ENCODE data around the gene NDUFS4. TPM values are rescaled to one million over a fixed set of nuclear protein-coding genes. Genes with fewer than 3 reads are reported as not detected.
"Not testable (repeated sequence)": the region's sequence is repeated elsewhere in the genome, so short reads cannot be mapped to it uniquely, and the experiment has no call there.

The NDUFS4 gene
- total RNA-seq, 3 donors from 2014 or later (not counting 1 experiment from before 2014, with no cell fraction given) = 22.4 to 33.1 (median 25.7) TPM

- H3K27me3 ChIP-seq (ENCODE audit: control insufficient read depth, insufficient read depth, low read length) = peaks cover 8% of the 10 kb centered on the region
- Mint-ChIP-seq H3K27ac (no peak overlapping the region), H3K4me1 (no peaks in the 10 kb centered on the region), H3K27me3 (ENCODE audit: low read depth in 2 of 2) (peaks cover 15 to 24% of the 10 kb centered on the region in 2 donors), H3K36me3 (no peaks in the 10 kb centered on the region), H3K9me3 (peaks cover 0 to 2% of the 10 kb centered on the region in 2 donors), H3K4me3 (no peak overlapping the region)
- H3K9me3 ChIP-seq (ENCODE audit: control insufficient read depth, insufficient read depth, low read length) = no peaks in the 10 kb centered on the region
- no peak overlapping the region for H3K4me3 ChIP-seq (ENCODE audit: low read length)
- intact Hi-C loops (cut with micrococcal nuclease) = no loop called here
- 88% methylated on average over 1 of the region's 1 CpG for WGBS (ENCODE audit: insufficient coverage)
- TF ChIP-seq CTCF (IDR thresholded peaks at IDR 0.05) = no peak
- ATAC-seq = no peak
- H3K27ac ChIP-seq (ENCODE audit: low read length) = no peak overlapping the region
- H3K4me1 ChIP-seq (ENCODE audit: control insufficient read depth, insufficient read depth, low read length) = no peaks in the 10 kb centered on the region
- H3K36me3 ChIP-seq (ENCODE audit: control insufficient read depth, insufficient read depth, low read length) = no peaks in the 10 kb centered on the region
- no peak for DNase-seq
Measured at GRCh38 chr5:53537711-53538110, 22.7 kb upstream of the NDUFS4 start.

- H3K36me3 ChIP-seq (ENCODE audit: control insufficient read depth, insufficient read depth, low read length); intact Hi-C loops (cut with micrococcal nuclease); H3K27ac Mint-ChIP-seq; ATAC-seq; H3K4me3 ChIP-seq (ENCODE audit: low read length); H3K4me1 ChIP-seq (ENCODE audit: control insufficient read depth, insufficient read depth, low read length); H3K27ac ChIP-seq (ENCODE audit: low read length); H3K9me3 ChIP-seq (ENCODE audit: control insufficient read depth, insufficient read depth, low read length); DNase-seq; H3K36me3 Mint-ChIP-seq; H3K4me3 Mint-ChIP-seq; H3K9me3 Mint-ChIP-seq; H3K4me1 Mint-ChIP-seq: not testable (repeated sequence)
- peaks cover 22 to 24% of the 10 kb centered on the region in 2 donors for H3K27me3 Mint-ChIP-seq (ENCODE audit: low read depth in 2 of 2)
- H3K27me3 ChIP-seq (ENCODE audit: control insufficient read depth, insufficient read depth, low read length) = peaks cover 12% of the 10 kb centered on the region
- 97% methylated on average over 7 of the region's 7 CpGs for WGBS (ENCODE audit: insufficient coverage)
Measured at GRCh38 chr5:53540739-53541138, 19.7 kb upstream of the NDUFS4 start.

GRCh38 chr5:53541859-53542258 is 18.6 kb upstream of the NDUFS4 start:
- ATAC-seq (no peak), DNase-seq (no peak)
- H3K9me3 ChIP-seq (ENCODE audit: control insufficient read depth, insufficient read depth, low read length) = no peaks in the 10 kb centered on the region
- Mint-ChIP-seq H3K9me3 (peaks cover 0 to 2% of the 10 kb centered on the region in 2 donors), H3K27me3 (ENCODE audit: low read depth in 2 of 2) (peaks cover 23 to 24% of the 10 kb centered on the region in 2 donors), H3K4me1 (no peaks in the 10 kb centered on the region), H3K36me3 (no peaks in the 10 kb centered on the region), H3K4me3 (no peak overlapping the region), H3K27ac (no peak overlapping the region)
- intact Hi-C loops (cut with micrococcal nuclease) = no loop called here
- 93% methylated on average over 2 of the region's 2 CpGs for WGBS (ENCODE audit: insufficient coverage)
- H3K4me1 ChIP-seq (ENCODE audit: control insufficient read depth, insufficient read depth, low read length) = no peaks in the 10 kb centered on the region
- no peaks in the 10 kb centered on the region for H3K36me3 ChIP-seq (ENCODE audit: control insufficient read depth, insufficient read depth, low read length)
- peaks cover 12% of the 10 kb centered on the region for H3K27me3 ChIP-seq (ENCODE audit: control insufficient read depth, insufficient read depth, low read length)
- no peak overlapping the region for H3K27ac ChIP-seq (ENCODE audit: low read length)
- no peak overlapping the region for H3K4me3 ChIP-seq (ENCODE audit: low read length)
- no peak for TF ChIP-seq CTCF (IDR thresholded peaks at IDR 0.05)

GRCh38 chr5:53542926-53543325 is 17.5 kb upstream of the NDUFS4 start:
- Mint-ChIP-seq H3K27me3 (ENCODE audit: low read depth in 2 of 2) (peaks cover 20 to 23% of the 10 kb centered on the region in 2 donors), H3K9me3 (peaks cover 0 to under 1% of the 10 kb centered on the region in 2 donors), H3K4me1 (no peaks in the 10 kb centered on the region), H3K4me3 (no peak overlapping the region), H3K36me3 (no peaks in the 10 kb centered on the region), H3K27ac (no peak overlapping the region)
- WGBS (ENCODE audit: insufficient coverage) = 38% methylated on average over 1 of the region's 2 CpGs
- no peak for TF ChIP-seq CTCF (IDR thresholded peaks at IDR 0.05)
- no peaks in the 10 kb centered on the region for H3K9me3 ChIP-seq (ENCODE audit: control insufficient read depth, insufficient read depth, low read length)
- peaks cover 12% of the 10 kb centered on the region for H3K27me3 ChIP-seq (ENCODE audit: control insufficient read depth, insufficient read depth, low read length)
- intact Hi-C loops (cut with micrococcal nuclease) = no loop called here
- H3K27ac ChIP-seq (ENCODE audit: low read length) = no peak overlapping the region
- DNase-seq (no peak), ATAC-seq (no peak)
- H3K4me3 ChIP-seq (ENCODE audit: low read length) = no peak overlapping the region
- H3K36me3 ChIP-seq (ENCODE audit: control insufficient read depth, insufficient read depth, low read length) = no peaks in the 10 kb centered on the region
- H3K4me1 ChIP-seq (ENCODE audit: control insufficient read depth, insufficient read depth, low read length) = no peaks in the 10 kb centered on the region
